ENCODE measurements around the gene HCRT. TPM values are rescaled to one million over a fixed set of nuclear protein-coding genes. Genes with fewer than 3 reads are reported as not detected.

HCRT gene
- total and polyA plus RNA-seq, 2 of the 8 experiments (the other 6 are each of a cell fraction or from before 2014, with no cell fraction given) = not detected

GRCh38 chr17:42171831-42172230, 13.4 kb downstream of the HCRT start (continued):
- TF ChIP-seq CHD7 (IDR thresholded peaks at IDR 0.05; ENCODE audit: insufficient replicate concordance, low read length) (no peak), CTCF (IDR thresholded peaks at IDR 0.05; ENCODE audit: control extremely low read depth in 1 of 3, insufficient read depth in 1 of 3, low read depth in 1 of 3, low read length in 3 of 3) (peak in 2 of 3 experiments; percentile 9 to 11; a peak in 2 of 4 replicates), RAD21 (IDR thresholded peaks at IDR 0.05 in 1 of 2, conservative IDR thresholded peaks at IDR 0.05 in 1 of 2; ENCODE audit: low read depth in 2 of 2, low read length in 2 of 2) (peak in 1 of 2 experiments; percentile 16; a peak in 1 of 4 replicates), JUN (IDR thresholded peaks at IDR 0.05; ENCODE audit: low read depth, low read length) (no peak)

All from H1 (cell line).